IMR-90 (cell line): ENCODE measurements around the gene B4GALNT3. TPM values are rescaled to one million over a fixed set of nuclear protein-coding genes. Genes with fewer than 3 reads are reported as not detected.

Experiments
- ATAC-seq: fragments of 200-7000 bp; cut with Tn5 transposase; 2 replicates; pipeline ENCODE4 v1.9.1; 2020; ENCODE audit warnings: low read depth, mild to moderate bottlenecking, moderate library complexity
- BruUV-seq: library from RNA; stranded (reverse); fragments of 400-500 nt; replicated peaks from 2 replicates; lab custom pipeline; 2021; lab: Mats Ljungman, UMichigan
- CTCF ChIA-PET: fragments of 300-600 bp; formaldehyde crosslinking; extraction: SDS; loops from one replicate; lab custom pipeline; 2021; ENCODE audit warnings: antibody characterized with exemption; lab: Yijun Ruan, JAX
- POLR2A ChIA-PET: fragments of 300-600 bp; sonication (Branson Sonifier 250); formaldehyde crosslinking; loops from one replicate; lab custom pipeline; 2022; ENCODE audit warnings: antibody characterized with exemption; ENCODE audit not compliant: unreplicated experiment; lab: Charles Lee
- DNase-seq: peaks from one replicate; pipeline ENCODE4 v3.0.0; 2013
- H2AFZ ChIP-seq: replicated peaks from 2 replicates; pipeline ENCODE3; 2013; ENCODE audit warnings: low read length, mild to moderate bottlenecking; ENCODE audit not compliant: poor library complexity
- H2AK5ac ChIP-seq: 2 replicates; pipeline ENCODE4 v1.6.1; 2013; ENCODE audit warnings: low read depth, low read length, inconsistent platforms
- H2AK9ac ChIP-seq: replicated peaks from 2 replicates; pipeline ENCODE3; 2013; ENCODE audit warnings: mild to moderate bottlenecking, low read depth, low read length, moderate library complexity; ENCODE audit not compliant: poor library complexity
- H2BK120ac ChIP-seq: 2 replicates; pipeline ENCODE4 v1.6.1; 2013; ENCODE audit warnings: low read depth, low read length, inconsistent platforms
- H2BK15ac ChIP-seq: 3 replicates; pipeline ENCODE4 v1.6.1; 2013; ENCODE audit warnings: low read depth, low read length, inconsistent platforms
- H2BK20ac ChIP-seq: 2 replicates; pipeline ENCODE4 v1.6.1; 2013; ENCODE audit warnings: low read depth, mild to moderate bottlenecking, inconsistent platforms, low read length, moderate library complexity
- H2BK5ac ChIP-seq: 2 replicates; pipeline ENCODE4 v1.6.1; 2013; ENCODE audit warnings: mild to moderate bottlenecking, low read depth, low read length, inconsistent platforms; ENCODE audit not compliant: poor library complexity, severe bottlenecking
- H3K14ac ChIP-seq: replicated peaks from 2 replicates; pipeline ENCODE4 v1.6.1; 2013; ENCODE audit warnings: low read depth, low read length, inconsistent platforms
- H3K18ac ChIP-seq: 2 replicates; pipeline ENCODE4 v1.6.1; 2013; ENCODE audit warnings: low read depth, low read length, control low read depth
- H3K23ac ChIP-seq: 2 replicates; pipeline ENCODE4 v1.6.1; 2013; ENCODE audit warnings: low read depth, low read length, inconsistent platforms
- H3K27ac ChIP-seq: 2 replicates; pipeline ENCODE4 v1.5.1; 2013; ENCODE audit warnings: mild to moderate bottlenecking, control low read depth, low read length; ENCODE audit not compliant: insufficient read depth
- H3K27me3 ChIP-seq: 2 replicates; pipeline ENCODE4 v1.6.1; 2013; ENCODE audit warnings: low read length; ENCODE audit not compliant: control insufficient read depth, insufficient read depth
- H3K36me3 ChIP-seq: 2 replicates; pipeline ENCODE4 v1.6.1; 2013; ENCODE audit warnings: low read length, mixed read lengths; ENCODE audit not compliant: control insufficient read depth, insufficient read depth
- H3K4ac ChIP-seq: 2 replicates; pipeline ENCODE4 v1.6.1; 2013; ENCODE audit warnings: low read depth, low read length, inconsistent platforms
- H3K4me1 ChIP-seq: 2 replicates; pipeline ENCODE4 v1.6.1; 2013; ENCODE audit warnings: low read length, mixed read lengths; ENCODE audit not compliant: control insufficient read depth, insufficient read depth
- H3K4me2 ChIP-seq: 2 replicates; pipeline ENCODE4 v1.6.1; 2013; ENCODE audit warnings: low read depth, mild to moderate bottlenecking, control low read depth, low read length, moderate library complexity
- H3K4me3 ChIP-seq: 2 replicates; pipeline ENCODE4 v1.5.1; 2013; ENCODE audit warnings: low read depth, mild to moderate bottlenecking, control low read depth, low read length, moderate library complexity; ENCODE audit not compliant: insufficient read depth
- H3K56ac ChIP-seq: 2 replicates; pipeline ENCODE4 v1.6.1; 2013; ENCODE audit warnings: low read length, inconsistent platforms; ENCODE audit not compliant: insufficient read depth; ENCODE audit errors: extremely low read depth
- H3K79me1 ChIP-seq, 2 experiments: 2 replicates each; pipeline ENCODE4 v1.6.1; 2013; ENCODE audit warnings: low read length in 2 of 2, inconsistent platforms in 1 of 2, low read depth in 1 of 2
- H3K9ac ChIP-seq: 2 replicates; pipeline ENCODE4 v1.6.1; 2013; ENCODE audit warnings: low read depth, low read length, control low read depth
- H3K9me1 ChIP-seq: 2 replicates; pipeline ENCODE4 v1.6.1; 2013; ENCODE audit warnings: low read length, inconsistent platforms; ENCODE audit not compliant: insufficient read depth
- H3K9me3 ChIP-seq: 2 replicates; pipeline ENCODE4 v1.6.1; 2013; ENCODE audit warnings: low read length; ENCODE audit not compliant: control insufficient read depth, insufficient read depth
- H4K20me1 ChIP-seq: 2 replicates; pipeline ENCODE4 v1.6.1; 2013; ENCODE audit warnings: low read length, inconsistent platforms; ENCODE audit not compliant: insufficient read depth
- H4K5ac ChIP-seq: 2 replicates; pipeline ENCODE4 v1.6.1; 2013; ENCODE audit warnings: mild to moderate bottlenecking, low read depth, low read length, control low read depth
- H4K8ac ChIP-seq, 2 experiments: 2 replicates each; pipeline ENCODE4 v1.6.1; 2013; ENCODE audit warnings: low read depth in 2 of 2, low read length in 2 of 2, control low read depth in 1 of 2, inconsistent platforms in 1 of 2
- H4K91ac ChIP-seq: 2 replicates; pipeline ENCODE4 v1.6.1; 2013; ENCODE audit warnings: low read depth, low read length, inconsistent platforms; ENCODE audit not compliant: insufficient read depth
- CEBPB ChIP-seq: IDR thresholded peaks from 2 replicates; pipeline ENCODE4 v1.6.1; 2012; ENCODE audit warnings: low read depth, low read length, improper control_type of control experiment
- CHD1 ChIP-seq: IDR thresholded peaks from 2 replicates; pipeline ENCODE4 v1.6.1; 2012; ENCODE audit warnings: low read depth, low read length, improper control_type of control experiment
- CTCF ChIP-seq: conservative IDR thresholded peaks from 2 replicates; pipeline ENCODE4 v1.5.1; 2012; ENCODE audit warnings: mild to moderate bottlenecking, low read depth, low read length, improper control_type of control experiment
- ELK1 ChIP-seq: fragments of 150-350 bp; IDR thresholded peaks from 2 replicates; pipeline ENCODE4 v1.6.1; 2016; ENCODE audit warnings: low read depth, mild to moderate bottlenecking, low read length, moderate library complexity, borderline replicate concordance
- FOS ChIP-seq: fragments of 150-350 bp; IDR thresholded peaks from 2 replicates; pipeline ENCODE4 v1.6.1; 2016; ENCODE audit warnings: low read depth, low read length
- MAFK ChIP-seq: IDR thresholded peaks from 2 replicates; pipeline ENCODE4 v1.6.1; 2012; ENCODE audit warnings: low read depth, low read length, improper control_type of control experiment
- MAZ ChIP-seq: IDR thresholded peaks from 2 replicates; pipeline ENCODE4 v1.6.1; 2012; ENCODE audit warnings: low read depth, mild to moderate bottlenecking, low read length, improper control_type of control experiment, moderate library complexity, borderline replicate concordance
- MXI1 ChIP-seq: IDR thresholded peaks from 2 replicates; pipeline ENCODE4 v1.6.1; 2012; ENCODE audit warnings: low read depth, mild to moderate bottlenecking, low read length, moderate library complexity, borderline replicate concordance
- NFE2L2 ChIP-seq: fragments of 150-350 bp; IDR thresholded peaks from 2 replicates; pipeline ENCODE4 v1.6.1; 2016; ENCODE audit warnings: low read depth, mild to moderate bottlenecking, low read length
- POLR2A ChIP-seq: IDR thresholded peaks from 2 replicates; pipeline ENCODE4 v1.6.1; 2012; ENCODE audit warnings: mild to moderate bottlenecking, low read depth, low read length
- RFX5 ChIP-seq: IDR thresholded peaks from 2 replicates; pipeline ENCODE4 v1.8.0; 2012; ENCODE audit warnings: low read depth, mild to moderate bottlenecking, low read length, moderate library complexity
- SMC3 ChIP-seq: fragments of 150-350 bp; IDR thresholded peaks from 2 replicates; pipeline ENCODE4 v1.6.1; 2016; ENCODE audit warnings: low read depth, mild to moderate bottlenecking, antibody characterized with exemption, low read length, moderate library complexity
- WGBS, 2 experiments: methylation state at CpG; one replicate each; pipeline versions ENCODE4 v1.1.5 to v1.1.7; 2013; ENCODE audit warnings: missing lambda C conversion rate in 2 of 2; ENCODE audit not compliant: insufficient read length in 1 of 2; ENCODE audit errors: extremely low coverage in 2 of 2; 5-methylcytosine and 5-hydroxymethylcytosine counted together
- dilution Hi-C: fragments of 300-500 bp; cut with HindIII; formaldehyde crosslinking; loops from one replicate; pipeline ENCODE4 v1.14.3; 2018; ENCODE audit warnings: low sequenced_read_pairs; ENCODE audit not compliant: unreplicated experiment
- in situ Hi-C: fragments of 300-500 bp; cut with MboI; formaldehyde crosslinking; loops from 3 replicates; pipeline ENCODE4 v1.14.3; 2019; ENCODE audit warnings: low sequenced_read_pairs, inconsistent platforms, mixed read lengths
- intact Hi-C: fragments of 100-400 bp; cut with micrococcal nuclease; formaldehyde crosslinking; loops from 2 replicates; pipeline ENCODE4 v1.10.0; 2022
- polyA plus RNA-seq, 3 experiments: library from polyadenylated mRNA; depleted of rRNA; stranded (reverse); fragments of >200 nt; gene quantifications; 2 replicates each; pipeline ENCODE4 v1.2.3, GENCODE V29; 2012; ENCODE audit warnings: low replicate concordance in 1 of 3
- total RNA-seq: library from RNA; depleted of rRNA; stranded (reverse); fragments of >200 nt; gene quantifications from 2 replicates; pipeline ENCODE4 v1.2.3, GENCODE V29; 2012

Gene B4GALNT3
- total and polyA plus RNA-seq, 2 of the 4 experiments (the other 2 are of a cell fraction) = not detected

- no peak overlapping the region for H2BK15ac ChIP-seq
- no peaks in the 10 kb centered on the region for H3K9me1 ChIP-seq
- in situ Hi-C loops (no loop called here), dilution Hi-C loops (no loop called here), intact Hi-C loops (no loop called here)
- no peak overlapping the region for H3K4me3 ChIP-seq
- peaks cover 34% of the 10 kb centered on the region for H3K27me3 ChIP-seq
- no peak overlapping the region for H3K27ac ChIP-seq
- DNase-seq = no peak
- 78% methylated on average over 8 of the region's 14 CpGs; no CpG with 5 or more reads in 1 of the 2 experiments for WGBS, 2 experiments
- H3K4me2 ChIP-seq = no peak overlapping the region
- BruUV-seq = no TSS peak
- ChIA-PET CTCF (no interaction called here), POLR2A (no interaction called here)
- no peak overlapping the region for H3K56ac ChIP-seq
- no peak overlapping the region for H3K18ac ChIP-seq
- H4K20me1 ChIP-seq = no peaks in the 10 kb centered on the region
- H3K14ac ChIP-seq = no peak overlapping the region
- H2AK5ac ChIP-seq = no peak overlapping the region
- no peak overlapping the region for H4K91ac ChIP-seq
- H2BK120ac ChIP-seq = no peak overlapping the region
- peaks cover 4% of the 10 kb centered on the region; the same call in 1 of the 2 replicates for H3K4me1 ChIP-seq
- H3K9me3 ChIP-seq = peaks cover 3% of the 10 kb centered on the region; the same call in 1 of the 2 replicates
- no peak overlapping the region for H2AK9ac ChIP-seq
- H3K23ac ChIP-seq = no peak overlapping the region
- H4K8ac ChIP-seq = no peak overlapping the region
- ATAC-seq = no peak
- no peak overlapping the region for H4K5ac ChIP-seq
- no peaks in the 10 kb centered on the region for H3K79me1 ChIP-seq
- TF ChIP-seq CEBPB (no peak), MAFK (no peak), FOS (no peak), SMC3 (no peak), CHD1 (no peak), MXI1 (no peak), NFE2L2 (no peak), POLR2A (no peak), RFX5 (no peak), MAZ (no peak), CTCF (no peak), ELK1 (no peak)
- H2AFZ ChIP-seq = no peak overlapping the region
- H2BK20ac ChIP-seq = no peak overlapping the region
- H3K4ac ChIP-seq = no peak overlapping the region
- no peak overlapping the region for H2BK5ac ChIP-seq
- H3K9ac ChIP-seq = no peak overlapping the region
- no peaks in the 10 kb centered on the region for H3K36me3 ChIP-seq
Measured at GRCh38 chr12:534216-534615, 74.5 kb downstream of the B4GALNT3 start.
